ENCODE measurements around the gene ZAP70.
A peak's percentile ranks its signal among the peaks of the same experiment; 100 is the strongest.

Gene ZAP70

DNA sequence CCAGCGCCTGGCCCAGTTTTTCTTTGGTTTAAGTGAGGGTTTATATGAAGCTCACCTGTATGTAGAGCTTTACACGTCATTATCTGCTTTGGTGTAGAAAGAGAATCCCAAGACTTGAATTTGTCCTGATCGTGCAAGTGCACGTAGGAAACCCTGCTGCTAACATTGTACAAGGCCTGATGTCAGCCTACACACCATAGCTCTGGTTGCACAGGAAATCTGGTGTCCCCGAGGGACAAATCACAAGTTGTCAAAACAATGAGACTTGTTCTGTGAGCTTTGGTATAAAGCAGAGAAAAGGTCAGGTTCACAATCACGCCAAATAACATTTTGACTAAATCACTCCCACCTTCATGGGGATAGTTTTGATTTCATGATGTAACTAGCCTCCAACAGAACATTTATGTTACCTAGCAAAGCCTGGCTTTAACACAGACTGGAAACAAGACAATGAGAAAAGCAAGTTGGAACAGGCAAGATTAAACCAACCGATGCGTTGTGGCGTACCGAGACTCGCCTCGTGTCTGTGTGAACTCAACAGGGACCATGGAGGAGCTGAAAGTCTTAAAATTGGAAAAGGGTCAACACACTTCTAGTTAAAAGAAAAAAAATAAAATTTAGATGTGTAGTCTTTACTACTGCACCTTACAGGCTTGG lies 41.4 kb downstream of the ZAP70 start:
- no peak for DNase-seq

DNA sequence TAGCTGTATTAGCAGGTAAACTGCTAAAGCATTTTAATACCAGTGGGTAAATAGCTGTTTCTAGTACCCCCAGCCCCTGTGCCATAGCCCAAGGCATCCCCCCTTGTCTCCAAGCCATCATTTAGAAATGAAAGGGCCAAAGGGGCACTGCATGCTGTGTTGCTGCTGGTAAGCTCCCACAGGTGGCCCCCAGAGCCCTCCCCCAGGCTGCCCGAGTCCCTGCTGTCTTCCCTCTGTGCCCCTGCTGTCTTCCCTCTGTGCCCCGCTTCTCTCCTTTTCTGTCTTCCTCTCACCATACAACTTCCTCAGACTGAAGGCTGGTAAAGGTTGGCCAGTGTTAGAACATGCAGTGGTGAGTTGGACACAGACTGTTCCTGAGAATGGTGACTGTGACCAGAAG lies 42.1 kb downstream of the ZAP70 start:
- no peak for DNase-seq

DNA sequence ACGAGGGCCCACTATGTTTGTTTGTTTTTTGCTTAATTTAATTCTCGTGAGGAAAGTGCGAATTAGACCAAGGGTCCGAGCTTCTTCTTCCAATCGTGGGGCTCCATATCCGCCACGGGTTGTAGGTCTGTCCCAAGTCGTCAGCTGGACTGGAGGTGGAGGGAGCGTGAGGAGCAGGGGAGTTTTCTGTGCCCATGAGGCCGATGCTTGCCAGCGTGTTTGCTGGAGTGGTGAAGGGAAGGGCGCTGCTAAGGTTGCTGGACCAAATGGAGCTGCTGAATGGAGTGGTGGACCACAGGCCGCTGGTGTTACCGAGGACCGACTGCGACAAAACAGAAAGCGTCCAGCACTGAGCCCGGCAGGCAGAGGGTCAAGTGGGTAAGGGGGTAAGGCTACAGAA lies 43.7 kb downstream of the ZAP70 start:
- DNase-seq: no peak

DNA sequence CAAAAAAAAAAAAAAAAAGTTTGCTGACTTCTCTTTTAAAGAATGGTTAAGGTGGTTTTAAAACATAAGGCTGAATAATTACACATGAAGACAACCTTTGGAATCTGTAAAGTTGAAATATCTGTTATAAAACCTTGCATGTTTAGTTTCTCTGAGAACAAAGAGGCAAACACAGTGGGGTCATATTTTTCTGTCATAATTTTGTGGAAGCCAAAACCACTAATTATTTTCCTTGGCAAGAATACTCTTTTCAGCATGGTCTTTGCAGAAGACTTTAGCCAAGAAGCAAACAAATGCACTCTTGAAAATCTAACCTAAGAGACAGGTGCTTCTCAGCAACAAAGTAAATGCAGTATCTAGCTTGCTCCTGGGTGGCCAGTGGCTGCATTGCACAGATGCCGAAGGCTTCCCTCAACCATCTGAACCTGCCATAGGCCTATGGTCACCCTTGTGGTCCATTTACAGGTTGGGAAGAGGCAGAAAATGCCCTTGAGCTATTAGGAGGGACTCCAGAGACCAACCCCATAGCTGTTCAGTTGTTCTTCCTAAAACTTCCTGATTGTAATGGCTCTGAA lies 44.8 kb downstream of the ZAP70 start:
- no peak for DNase-seq

DNA sequence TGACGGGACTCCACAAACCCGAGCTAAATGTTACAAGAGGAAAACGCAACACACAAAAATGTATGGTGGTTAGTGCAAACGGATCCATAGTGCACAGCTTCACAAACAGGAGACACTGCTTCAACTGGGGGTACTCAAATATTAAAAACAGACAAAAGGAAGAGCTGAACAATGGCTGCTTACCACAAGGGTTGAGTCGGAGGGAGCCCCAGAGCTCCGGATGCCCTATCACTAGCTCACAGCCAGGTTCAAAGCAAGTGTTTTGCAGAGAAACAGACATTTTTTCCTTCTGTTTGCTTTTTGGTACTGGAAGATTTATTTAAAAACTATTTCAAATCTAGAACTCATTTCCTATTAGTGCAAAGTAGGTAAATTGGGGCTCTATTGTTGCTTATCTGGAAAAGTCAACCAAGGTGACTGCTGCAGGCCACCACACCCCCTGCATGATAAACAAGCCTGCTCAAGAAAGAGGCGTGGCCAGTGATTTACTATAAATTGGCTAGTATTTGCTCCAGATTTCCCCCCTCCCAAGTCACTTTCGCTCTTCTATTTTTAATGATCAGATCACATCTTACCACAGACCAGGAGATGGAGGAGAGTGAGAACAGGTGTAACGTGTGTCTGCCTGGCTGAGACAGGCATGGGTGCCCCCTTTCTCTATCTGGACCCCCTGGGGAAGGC lies 46.5 kb downstream of the ZAP70 start:
- no peak for DNase-seq

DNA sequence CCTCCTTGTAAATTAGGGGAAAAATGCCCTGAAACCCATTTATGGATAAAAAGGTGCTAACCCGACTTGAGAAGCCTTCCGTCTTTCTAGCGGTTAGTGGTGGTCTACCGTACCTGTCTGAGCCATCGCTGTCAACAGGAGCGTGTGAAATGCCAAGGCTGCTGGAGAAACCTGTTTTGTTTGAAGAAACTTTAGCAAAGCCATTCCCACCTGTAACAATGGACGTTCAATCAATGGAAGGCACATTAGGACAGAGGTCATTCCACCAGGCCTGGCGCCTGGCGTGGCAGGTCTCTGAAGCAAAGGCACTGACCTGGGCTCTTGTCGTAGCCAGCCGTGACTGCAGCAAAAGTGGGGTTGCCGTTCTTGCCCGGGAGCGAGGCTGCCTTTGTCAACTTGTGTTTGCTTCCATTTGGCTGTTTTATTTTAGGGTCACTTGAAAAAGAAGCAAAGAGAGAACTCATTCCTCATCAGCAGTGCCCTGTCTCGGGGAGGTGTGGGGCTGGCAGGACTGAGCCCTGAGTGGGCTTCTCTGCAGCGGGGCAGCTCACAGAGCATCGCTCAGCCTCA lies 47.2 kb downstream of the ZAP70 start:
- DNase-seq: no peak

DNA sequence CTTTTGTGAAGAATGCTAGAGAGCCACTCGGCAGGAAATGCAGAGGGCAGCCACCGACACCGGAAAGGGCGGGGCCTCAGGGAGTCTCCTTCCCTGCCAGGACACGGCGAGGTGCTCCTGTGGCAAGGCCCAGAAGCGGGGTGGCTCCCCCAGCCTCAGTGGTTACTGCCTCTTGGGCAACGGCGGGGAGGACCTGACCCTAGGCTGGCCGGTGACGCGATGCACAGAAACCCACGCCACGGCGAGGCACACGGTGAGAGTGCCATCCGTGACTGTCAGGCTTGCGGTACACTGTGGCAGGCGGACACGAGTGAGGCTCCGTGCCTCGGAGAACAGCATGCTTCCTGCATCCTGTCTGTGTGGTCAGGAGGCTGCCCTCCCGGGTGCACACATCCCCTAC lies 47.8 kb downstream of the ZAP70 start:
- DNase-seq: peak; percentile 56

DNA sequence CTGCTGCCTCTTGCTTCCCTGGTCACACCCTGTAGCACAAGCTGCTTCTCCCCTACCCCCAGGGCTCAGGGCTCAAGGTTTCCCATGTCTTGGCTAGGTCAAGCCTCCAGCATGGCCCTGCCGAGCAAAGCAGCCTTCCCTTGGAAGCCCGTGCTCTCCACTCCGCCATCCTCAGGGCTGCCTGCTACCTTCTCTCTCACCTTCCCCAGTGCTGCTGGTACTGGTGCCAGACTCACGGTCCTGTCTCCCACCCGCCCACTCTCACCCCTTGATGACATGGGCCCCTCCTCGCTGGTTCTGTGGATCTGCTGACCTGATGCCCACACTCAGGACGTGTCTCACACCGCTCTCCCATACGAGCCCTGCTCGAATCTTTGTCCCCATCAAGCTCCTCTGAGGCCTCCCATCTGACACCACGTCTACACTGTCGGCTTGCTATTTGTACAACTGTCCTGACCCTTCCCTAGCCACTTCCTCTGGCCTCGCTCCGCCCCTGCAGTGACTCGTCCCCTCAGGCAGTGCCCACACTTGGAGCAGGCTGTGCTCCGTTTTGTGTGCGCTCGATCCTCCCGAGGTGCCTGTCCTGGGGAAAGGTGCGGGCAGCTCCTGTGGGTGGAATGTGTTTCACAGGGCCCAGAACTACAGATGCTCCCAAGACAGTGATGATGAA lies 49.9 kb downstream of the ZAP70 start:
- no peak for DNase-seq

DNA sequence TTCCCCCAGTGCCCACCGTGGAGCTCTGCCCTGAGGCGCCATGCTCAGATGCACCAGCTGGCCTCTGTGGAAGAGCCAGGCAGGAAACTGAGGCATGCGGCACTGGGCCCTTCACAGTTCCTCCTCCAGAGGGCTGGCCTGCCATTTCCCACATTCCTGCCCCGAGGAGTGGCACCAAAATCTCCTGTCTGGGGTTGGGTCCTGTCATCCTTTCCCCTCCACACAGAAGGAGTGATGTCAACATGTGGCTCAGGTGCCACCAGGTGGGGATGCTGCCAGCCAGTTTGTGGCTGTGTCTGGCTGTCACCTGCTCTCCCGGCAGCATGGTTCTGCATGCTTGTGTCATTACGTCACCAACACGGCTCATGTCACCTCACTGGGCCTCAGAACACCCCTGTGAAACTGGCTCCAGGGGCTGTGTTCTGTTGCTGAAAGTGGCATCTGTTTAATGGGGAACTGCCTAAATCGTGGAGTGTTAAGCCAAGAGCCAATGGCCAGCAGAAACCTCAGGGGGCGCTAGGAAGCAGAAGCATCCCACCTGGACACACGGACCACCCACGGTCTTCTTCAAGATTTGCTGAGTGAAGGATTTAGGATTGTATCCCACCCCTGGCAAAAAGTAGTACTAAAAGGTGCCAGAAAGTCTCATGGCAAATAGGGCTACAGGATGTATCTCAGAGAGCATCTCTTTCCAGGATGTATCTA lies 51.3 kb downstream of the ZAP70 start:
- no peak for DNase-seq

DNA sequence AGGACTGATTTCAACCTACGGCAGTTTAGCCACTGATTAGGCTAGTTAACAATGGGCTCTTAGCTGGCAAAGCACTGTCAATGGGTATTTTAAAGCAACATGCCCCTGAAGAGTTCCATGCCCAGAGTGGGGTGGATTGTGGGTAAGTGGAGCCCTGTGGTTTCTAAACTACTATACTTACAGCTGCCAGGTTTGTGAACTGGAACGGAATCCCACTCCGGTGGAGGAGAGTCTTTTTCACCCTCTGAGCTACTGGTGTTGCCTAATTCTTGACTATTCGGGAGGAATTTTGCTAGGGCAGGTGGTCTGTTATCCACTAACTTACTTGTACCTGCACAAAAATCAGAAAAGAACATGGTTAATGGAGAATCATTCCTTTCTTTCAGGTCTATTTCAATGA lies 52.6 kb downstream of the ZAP70 start:
- DNase-seq: no peak

DNA sequence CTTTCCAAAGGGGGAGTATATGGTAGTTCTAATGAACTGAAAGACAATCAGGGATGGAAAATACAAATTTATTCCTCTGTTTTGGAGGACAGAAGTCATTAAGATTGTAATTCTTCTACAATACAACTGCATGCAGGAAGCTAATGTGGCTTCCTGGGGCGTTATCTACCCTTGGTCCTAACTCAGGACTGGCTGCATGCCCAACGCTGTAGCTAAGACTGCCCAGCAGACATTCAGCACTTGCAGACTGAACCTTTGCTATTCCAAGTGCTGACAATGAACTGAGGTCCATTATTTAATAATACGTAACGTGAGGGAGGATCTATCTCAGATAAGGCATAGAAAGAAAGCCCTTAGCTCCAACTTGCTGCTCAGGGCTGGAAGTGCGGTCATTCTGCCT lies 53.2 kb downstream of the ZAP70 start:
- DNase-seq: no peak

DNA sequence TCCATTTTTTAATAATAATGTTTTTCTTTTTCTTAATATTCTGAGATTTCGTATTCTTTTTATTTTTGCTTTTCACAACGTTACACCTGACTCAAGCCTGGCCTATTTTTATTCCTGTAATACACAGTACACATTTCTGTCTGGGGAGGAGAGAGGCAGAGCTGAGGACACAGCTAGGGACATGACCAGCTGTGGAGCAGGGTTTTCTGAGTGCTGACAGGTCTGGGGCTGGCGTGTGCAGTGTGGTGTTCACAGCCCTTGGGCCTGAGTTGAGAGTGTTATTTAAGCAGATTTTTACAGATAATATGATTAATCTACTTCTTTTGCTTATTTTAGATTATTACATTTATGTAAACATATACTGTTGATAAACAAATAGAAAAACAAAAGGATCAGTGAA lies 55.9 kb downstream of the ZAP70 start:
- no peak for DNase-seq

DNA sequence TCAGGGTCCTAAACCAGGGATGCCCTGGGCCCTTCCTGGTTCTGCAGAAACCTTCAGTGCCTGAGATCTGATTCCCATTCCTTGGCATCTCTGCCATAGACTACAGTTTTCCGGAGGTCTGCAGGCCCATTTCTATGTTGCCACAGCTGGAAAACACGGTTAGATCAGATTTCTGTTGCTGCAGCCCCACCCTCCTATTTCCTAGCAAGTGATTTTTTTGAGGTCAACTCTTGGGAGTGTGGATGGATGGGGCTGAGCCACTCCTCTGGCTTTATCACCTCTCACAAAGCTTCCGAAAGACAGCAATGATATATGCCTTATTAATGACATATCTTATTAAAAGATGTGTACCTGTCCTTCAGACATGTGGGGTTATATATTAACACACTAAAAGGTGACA lies 56.3 kb downstream of the ZAP70 start:
- DNase-seq: no peak

DNA sequence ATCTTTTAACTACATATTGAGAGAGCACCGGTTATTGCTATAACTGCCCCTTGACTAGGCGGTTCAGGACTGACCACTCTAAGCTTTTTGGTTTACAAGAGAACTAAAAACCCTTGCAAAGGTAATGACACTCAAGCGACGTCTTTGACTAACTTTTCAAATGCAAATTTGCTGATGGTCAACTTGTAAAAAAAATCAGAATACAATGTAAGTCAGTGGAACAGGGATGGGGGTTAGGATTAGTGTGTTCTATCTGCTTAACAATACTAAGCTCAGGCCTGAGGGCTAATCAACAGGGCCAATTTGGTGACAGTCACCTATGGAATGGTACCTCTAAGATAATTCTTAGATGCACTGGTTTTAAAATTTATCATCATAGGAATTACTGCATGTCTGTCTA lies 57.1 kb downstream of the ZAP70 start:
- no peak for DNase-seq

DNA sequence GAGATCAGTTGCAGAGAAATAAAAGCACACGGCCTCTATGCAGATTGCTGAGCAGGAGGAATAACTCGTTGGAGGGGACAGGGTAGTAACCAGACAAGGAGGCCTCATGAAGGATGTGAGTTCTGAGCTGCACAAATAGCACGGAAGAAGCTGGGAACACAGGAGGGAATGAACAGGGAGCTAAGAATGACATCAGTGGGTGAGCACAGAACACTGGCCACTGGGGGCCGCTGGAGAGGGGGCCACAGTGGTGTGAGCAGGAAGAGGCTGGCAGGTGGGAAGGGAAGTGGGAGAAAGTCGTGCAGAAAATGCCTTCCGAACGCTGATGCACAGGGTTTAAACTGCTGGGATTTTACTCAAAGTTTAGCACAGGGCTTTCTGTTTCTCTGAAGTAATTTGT lies 61.0 kb downstream of the ZAP70 start:
- no peak for DNase-seq

DNA sequence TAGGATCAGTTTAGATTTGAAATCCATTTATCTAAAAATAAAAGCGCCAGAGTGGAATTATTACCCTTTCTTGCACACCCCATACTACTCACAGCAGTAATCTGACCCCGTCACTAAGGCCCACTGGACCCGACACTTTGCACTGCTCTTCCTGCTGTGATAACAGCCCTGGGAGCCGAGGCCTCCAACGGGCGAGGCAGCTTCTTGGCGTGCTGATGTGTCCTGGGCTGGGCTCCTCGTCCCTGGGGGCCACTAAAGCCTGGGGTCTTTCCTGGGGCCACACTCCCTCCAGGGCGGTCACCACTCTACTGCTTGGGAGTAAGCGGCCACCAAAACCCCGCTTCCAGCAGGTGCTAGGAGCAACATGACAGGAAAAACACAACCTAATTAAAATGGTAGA lies 61.7 kb downstream of the ZAP70 start:
- no peak for DNase-seq

DNA sequence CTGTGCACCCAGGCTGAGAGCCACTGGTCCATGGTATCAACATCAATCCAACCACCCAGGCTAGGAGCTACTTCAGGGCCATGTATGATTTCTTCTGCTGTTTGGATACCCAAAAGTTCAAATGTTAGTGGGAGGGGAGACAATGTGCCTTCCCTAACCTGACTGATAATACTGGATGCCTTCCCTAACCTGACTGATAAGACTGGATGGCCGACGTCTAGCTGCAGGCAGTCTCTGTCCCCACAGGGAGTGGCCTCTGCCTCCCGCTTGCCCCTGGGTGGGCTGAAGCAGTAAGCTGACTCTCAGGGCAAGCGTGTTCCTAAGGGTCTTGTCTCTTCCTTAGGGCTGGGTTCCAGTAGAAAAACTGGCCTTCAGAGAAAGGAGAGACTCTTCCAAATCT lies 65.8 kb downstream of the ZAP70 start:
- no peak for DNase-seq

DNA sequence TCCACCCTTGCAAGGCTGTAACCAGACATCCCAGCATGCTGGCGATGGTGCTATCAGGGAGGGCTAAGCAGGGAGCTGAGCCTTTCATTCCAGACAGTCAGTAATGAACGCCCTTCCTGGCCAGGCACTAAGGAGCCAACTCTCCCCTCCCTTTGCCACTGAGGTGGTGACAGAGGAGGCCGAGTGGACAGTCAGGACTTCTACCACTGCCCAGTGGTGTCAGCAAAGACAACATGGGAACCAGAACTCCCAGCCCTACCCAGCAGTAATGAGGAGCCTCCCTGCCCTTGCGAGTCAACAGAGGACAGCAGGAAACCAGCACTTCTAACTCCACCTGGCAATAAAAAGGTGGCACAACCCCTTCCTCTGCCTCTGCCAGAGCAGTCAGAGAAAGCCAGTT lies 68.6 kb downstream of the ZAP70 start:
- no peak for DNase-seq

DNA sequence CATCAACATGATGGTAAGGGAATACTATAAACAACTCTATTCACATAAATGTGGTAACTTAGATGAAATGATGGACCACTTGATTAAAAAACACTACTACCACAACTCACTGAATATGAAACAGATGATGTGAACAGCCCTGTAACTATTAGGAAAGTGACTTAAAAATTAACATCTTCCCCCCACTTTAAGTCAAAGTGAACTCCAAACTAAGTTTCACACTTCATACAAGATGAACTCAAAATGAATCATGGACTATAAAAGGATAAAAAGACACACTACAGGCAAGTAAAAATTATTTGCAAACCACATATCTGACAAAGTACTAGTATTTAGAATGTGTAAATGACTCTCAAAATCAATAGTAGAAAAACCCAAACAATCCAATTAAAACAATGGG lies 71.6 kb downstream of the ZAP70 start:
- no peak for DNase-seq

DNA sequence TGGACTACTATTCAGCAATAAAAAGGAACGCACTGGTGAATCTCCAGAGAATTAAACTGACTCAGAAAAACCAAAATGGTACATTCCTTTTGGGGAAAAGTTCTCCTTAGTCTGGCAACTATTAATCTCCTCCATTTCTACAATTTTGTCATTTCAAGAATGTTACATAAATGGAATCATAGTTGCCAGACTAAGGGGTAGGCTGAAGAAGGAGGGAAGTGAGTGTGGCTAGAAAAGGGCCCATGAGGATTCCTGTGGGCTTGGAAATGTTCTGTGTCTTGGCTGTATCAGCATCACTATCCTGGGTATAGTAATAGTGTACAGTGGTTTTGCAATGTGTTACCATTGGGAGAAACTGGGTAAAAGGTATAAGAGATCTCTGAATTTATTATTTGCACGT lies 72.4 kb downstream of the ZAP70 start:
- no peak for DNase-seq

DNA sequence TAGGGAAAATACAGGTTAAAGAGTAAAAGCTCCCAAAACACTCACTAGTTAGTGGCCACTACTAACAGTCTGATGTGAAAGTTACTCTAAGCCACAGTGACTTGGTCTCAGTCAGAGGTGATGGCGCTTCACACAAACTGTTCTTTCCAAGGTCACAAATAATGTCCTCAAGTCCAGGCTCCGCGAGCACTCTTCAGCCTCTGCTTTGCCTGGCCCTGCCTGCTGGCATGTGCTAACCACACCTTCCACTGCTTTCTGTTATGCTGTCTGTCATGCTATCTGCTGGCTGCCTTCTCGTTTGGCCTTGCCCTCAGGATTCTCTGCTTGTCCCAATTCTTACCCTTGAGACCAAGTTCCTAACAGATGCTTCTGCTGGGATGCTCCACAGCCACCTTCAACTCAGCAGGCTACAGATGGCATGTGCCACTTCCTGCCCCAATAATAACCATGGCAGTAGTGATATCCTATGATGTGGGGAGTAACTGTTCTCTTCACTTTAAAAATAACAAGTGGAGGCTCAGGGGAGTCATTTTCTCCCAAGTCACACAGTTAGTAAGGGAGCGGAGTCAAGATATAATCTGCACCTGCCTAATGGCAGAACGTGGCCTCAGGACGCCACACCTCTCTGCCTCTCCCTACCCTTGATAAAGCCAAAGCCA lies 75.7 kb downstream of the ZAP70 start:
- no peak for DNase-seq
